Peyer's patch (tissue), 4 donors: ENCODE data around the gene PTOV1.

ENCODE experiments used
- CTCF ChIP-seq, 6 experiments: fragments of 450-650 bp in 4 of 6; fragments of 200-600 bp in 2 of 6; sonication (generic) in 1 of 6; IDR thresholded peaks; one replicate each; pipeline ENCODE4 v1.5.1; 2017 to 2019; ENCODE audit warnings: antibody characterized with exemption in 6 of 6, mild to moderate bottlenecking in 3 of 6, moderate library complexity in 1 of 6
- POLR2A ChIP-seq, 2 donors: fragments of 450-650 bp; IDR thresholded peaks; one replicate each; pipeline ENCODE4 v1.5.1; 2017; ENCODE audit warnings: antibody characterized with exemption in 2 of 2, mild to moderate bottlenecking in 2 of 2, moderate library complexity in 2 of 2

GRCh38 chr19:49851456-49852259, 699 bp downstream of the PTOV1 start:
- no peak for TF ChIP-seq CTCF (IDR thresholded peaks at IDR 0.05)
- TF ChIP-seq POLR2A (IDR thresholded peaks at IDR 0.05) = no peak
